HG03060 (cell line): ENCODE measurements around the gene EVL.

Experiments
- ATAC-seq: cut with Tn5 transposase; IDR thresholded peaks from one replicate; pipeline ENCODE4 v1.9.1; 2021; ENCODE audit warnings: low read depth, moderate number of reproducible peaks; ENCODE audit not compliant: unreplicated experiment

The EVL gene

GRCh38 chr14:100080206-100080605 lies 15.0 kb downstream of the EVL start:
- ATAC-seq: no peak

- ATAC-seq: no peak
These were observed 16.9 kb downstream of the EVL start for GRCh38 chr14:100081997-100082625.

- ATAC-seq: no peak
These were observed 17.5 kb downstream of the EVL start for GRCh38 chr14:100082723-100083122.

GRCh38 chr14:100083706-100084105 lies 18.5 kb downstream of the EVL start:
- ATAC-seq: no peak

- ATAC-seq: no peak
These were observed 19.4 kb downstream of the EVL start for GRCh38 chr14:100084591-100084990.

GRCh38 chr14:100085462-100085861 lies 20.2 kb downstream of the EVL start:
- ATAC-seq: no peak

- ATAC-seq: no peak
These were observed 21.1 kb downstream of the EVL start for GRCh38 chr14:100086361-100086760.

GRCh38 chr14:100088226-100088625 lies 23.0 kb downstream of the EVL start:
- ATAC-seq: no peak

- no peak for ATAC-seq
These were observed 26.2 kb downstream of the EVL start for GRCh38 chr14:100091386-100091785.

GRCh38 chr14:100092832-100093231 lies 27.6 kb downstream of the EVL start:
- ATAC-seq: no peak

GRCh38 chr14:100093319-100093718 lies 28.1 kb downstream of the EVL start:
- ATAC-seq: no peak

GRCh38 chr14:100096656-100097055 lies 31.4 kb downstream of the EVL start:
- ATAC-seq: no peak

GRCh38 chr14:100098171-100098570 lies 32.9 kb downstream of the EVL start:
- no peak for ATAC-seq

- ATAC-seq: no peak
These were observed 34.9 kb downstream of the EVL start for GRCh38 chr14:100100032-100100703.

GRCh38 chr14:100102156-100102785 lies 37.0 kb downstream of the EVL start:
- no peak for ATAC-seq

GRCh38 chr14:100103250-100104005 lies 38.2 kb downstream of the EVL start:
- ATAC-seq: no peak

- ATAC-seq: no peak
These were observed 38.8 kb downstream of the EVL start for GRCh38 chr14:100104006-100104352.

GRCh38 chr14:100104523-100105300 lies 39.5 kb downstream of the EVL start:
- no peak for ATAC-seq

- ATAC-seq: no peak
These were observed 40.3 kb downstream of the EVL start for GRCh38 chr14:100105357-100106169.
